Femur (tissue), 1 donor: ENCODE results near the gene EEF1A2.

ENCODE experiments used
- DNase-seq: peaks from one replicate; pipeline ENCODE4 v3.0.0-alpha.2; 2017

EEF1A2 gene

GRCh38 chr20:63466861-63467260 lies 32.0 kb downstream of the EEF1A2 start:
- DNase-seq, result no peak

GRCh38 chr20:63466250-63466825 lies 32.5 kb downstream of the EEF1A2 start:
- DNase-seq, result no peak

GRCh38 chr20:63465380-63466249 lies 33.3 kb downstream of the EEF1A2 start:
- DNase-seq, result no peak

- DNase-seq, result no peak
Measured at GRCh38 chr20:63464289-63464635, 34.6 kb downstream of the EEF1A2 start.

- DNase-seq, result no peak
Measured at GRCh38 chr20:63463400-63464288, 35.2 kb downstream of the EEF1A2 start.

GRCh38 chr20:63462244-63462643 lies 36.6 kb downstream of the EEF1A2 start:
- DNase-seq, result no peak

GRCh38 chr20:63461104-63461763 lies 37.6 kb downstream of the EEF1A2 start:
- DNase-seq, result no peak

GRCh38 chr20:63459070-63459380 lies 39.9 kb downstream of the EEF1A2 start:
- DNase-seq, result no peak

- DNase-seq, result no peak
Measured at GRCh38 chr20:63458170-63459069, 40.5 kb downstream of the EEF1A2 start.

GRCh38 chr20:63457737-63458136 lies 41.1 kb downstream of the EEF1A2 start:
- no peak for DNase-seq

GRCh38 chr20:63456429-63457284 lies 42.2 kb downstream of the EEF1A2 start:
- DNase-seq, result no peak

- no peak for DNase-seq
Measured at GRCh38 chr20:63455568-63455859, 43.4 kb downstream of the EEF1A2 start.

GRCh38 chr20:63454731-63455567 lies 43.9 kb downstream of the EEF1A2 start:
- no peak for DNase-seq

- DNase-seq, result peak; percentile 59
Measured at GRCh38 chr20:63452821-63453523, 45.9 kb downstream of the EEF1A2 start.

GRCh38 chr20:63452341-63452740 lies 46.5 kb downstream of the EEF1A2 start:
- no peak for DNase-seq

GRCh38 chr20:63451821-63452220 lies 47.1 kb downstream of the EEF1A2 start:
- DNase-seq, result no peak

- DNase-seq, result no peak
Measured at GRCh38 chr20:63449796-63450730, 48.8 kb downstream of the EEF1A2 start.

- DNase-seq, result no peak
Measured at GRCh38 chr20:63449025-63449424, 49.9 kb downstream of the EEF1A2 start.

- no peak for DNase-seq
Measured at GRCh38 chr20:63448031-63448430, 50.9 kb downstream of the EEF1A2 start.
